OCI-LY1 (cell line): ENCODE results near the gene RNF19B.

ENCODE experiments used
- CTCF ChIP-seq: fragments of 200-600 bp; sonication (generic), shearing (Covaris generic); IDR thresholded peaks from 2 replicates; pipeline ENCODE4 v1.5.1; 2017; ENCODE audit warnings: mild to moderate bottlenecking, antibody characterized with exemption, low read length, moderate library complexity, mixed read lengths
- EZH2 ChIP-seq: fragments of 200-600 bp; sonication (generic), shearing (Covaris generic); IDR thresholded peaks from 2 replicates; pipeline ENCODE4 v1.8.0; 2017; ENCODE audit warnings: borderline replicate concordance, mixed run types, mild to moderate bottlenecking, antibody characterized with exemption, low read length, moderate library complexity, mixed read lengths

DNA sequence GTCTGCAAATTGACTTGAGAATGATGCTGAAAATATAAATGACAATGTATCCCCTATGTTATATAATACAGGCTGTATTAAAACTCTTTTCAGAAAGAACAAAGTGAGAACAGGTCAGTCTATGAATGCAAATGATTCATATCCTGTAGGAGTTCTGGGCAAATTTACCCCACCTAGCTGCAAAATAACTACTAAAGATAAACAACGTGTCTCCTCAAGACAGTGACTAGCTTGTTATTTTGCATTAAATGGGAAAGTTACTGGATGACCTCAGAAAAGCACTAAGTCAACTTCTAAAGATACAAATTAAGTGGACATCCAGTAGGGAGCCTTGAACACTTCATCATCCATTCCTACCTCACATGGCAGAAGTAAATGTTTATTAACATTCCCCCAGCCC, 11.1 kb downstream of the RNF19B start:
- TF ChIP-seq CTCF (no peak), EZH2 (no peak)
